HG03045 (cell line): ENCODE data around the gene KCNQ5.

ENCODE experiments used
- ATAC-seq: cut with Tn5 transposase; IDR thresholded peaks from one replicate; pipeline ENCODE4 v1.9.1; 2021; ENCODE audit warnings: mild to moderate bottlenecking, moderate library complexity; ENCODE audit not compliant: unreplicated experiment

Gene KCNQ5

DNA sequence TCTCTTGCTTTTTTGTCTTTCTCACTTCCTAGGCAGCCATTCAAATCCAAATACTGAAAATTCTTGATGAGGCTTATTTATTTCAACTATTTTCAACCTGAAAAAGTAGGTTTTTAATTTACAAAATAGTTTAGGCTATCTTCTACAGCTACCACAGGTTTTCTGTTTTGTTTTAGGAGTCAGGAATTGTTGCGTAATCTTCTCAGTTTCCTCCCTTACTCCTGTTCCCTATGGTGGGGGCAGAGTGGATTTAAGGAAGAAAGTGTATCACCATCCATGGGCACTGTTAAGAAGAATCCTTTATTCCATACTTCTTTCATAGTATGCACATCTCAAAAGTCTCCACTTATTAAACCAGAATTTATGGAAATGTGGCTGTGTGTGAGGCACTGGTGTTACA lies 421.0 kb downstream of the KCNQ5 start:
- no peak for ATAC-seq

DNA sequence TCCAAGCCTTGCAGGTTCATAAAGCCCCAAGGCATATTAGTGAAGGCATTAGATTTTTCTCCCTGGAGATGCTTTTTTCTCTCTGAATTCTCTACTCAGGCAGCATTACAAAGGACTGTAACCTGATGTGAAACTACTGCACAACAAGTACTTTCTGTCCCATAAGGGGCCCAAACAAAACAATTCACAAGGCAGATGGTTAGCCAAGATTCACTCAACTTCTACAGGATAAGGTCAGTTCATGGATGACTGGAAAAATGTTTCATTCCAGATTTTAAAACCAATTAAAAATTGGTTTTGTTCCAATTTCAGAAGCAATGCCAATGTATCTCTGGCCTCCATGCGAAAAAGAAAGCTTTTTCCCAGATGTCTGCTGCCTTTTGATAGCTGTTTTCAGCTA lies 421.6 kb downstream of the KCNQ5 start:
- ATAC-seq, result no peak

DNA sequence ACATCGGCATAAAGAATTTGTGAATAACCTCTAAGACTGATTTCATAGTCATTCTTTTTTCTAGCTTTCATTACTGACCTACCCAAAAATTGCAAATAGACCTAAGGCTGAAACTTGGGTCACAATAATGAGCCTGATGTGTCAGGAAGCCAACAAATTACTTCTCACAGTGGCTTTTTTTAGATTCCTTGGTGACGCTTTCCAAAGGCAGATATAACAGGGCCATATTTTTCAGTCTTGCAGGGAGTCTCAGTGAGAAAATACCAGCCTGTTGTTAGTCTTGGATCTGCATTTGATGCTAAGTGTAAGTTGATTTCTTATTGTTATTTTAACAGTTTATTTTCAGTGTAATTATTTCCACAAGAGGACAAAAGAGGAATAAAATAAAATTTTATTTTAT lies 423.7 kb downstream of the KCNQ5 start:
- ATAC-seq, result no peak

DNA sequence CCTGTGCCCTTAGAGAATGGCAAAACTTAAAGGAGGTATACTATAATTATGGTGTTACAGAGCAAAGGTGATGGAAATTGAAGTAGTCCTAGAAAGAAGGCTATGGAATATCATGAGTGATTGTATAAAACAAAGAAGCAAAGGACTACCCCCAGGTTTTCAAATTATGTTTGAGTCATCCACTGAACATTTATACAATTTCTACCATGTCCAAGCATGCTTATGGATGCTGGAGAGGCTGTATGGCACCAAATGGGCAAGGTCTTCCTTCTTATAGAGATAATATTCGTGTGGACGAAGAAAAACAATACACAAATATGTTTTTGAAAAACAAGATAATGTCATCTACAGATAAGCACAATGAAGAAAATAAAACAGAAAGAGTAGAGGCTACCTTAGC lies 425.9 kb downstream of the KCNQ5 start:
- no peak for ATAC-seq

DNA sequence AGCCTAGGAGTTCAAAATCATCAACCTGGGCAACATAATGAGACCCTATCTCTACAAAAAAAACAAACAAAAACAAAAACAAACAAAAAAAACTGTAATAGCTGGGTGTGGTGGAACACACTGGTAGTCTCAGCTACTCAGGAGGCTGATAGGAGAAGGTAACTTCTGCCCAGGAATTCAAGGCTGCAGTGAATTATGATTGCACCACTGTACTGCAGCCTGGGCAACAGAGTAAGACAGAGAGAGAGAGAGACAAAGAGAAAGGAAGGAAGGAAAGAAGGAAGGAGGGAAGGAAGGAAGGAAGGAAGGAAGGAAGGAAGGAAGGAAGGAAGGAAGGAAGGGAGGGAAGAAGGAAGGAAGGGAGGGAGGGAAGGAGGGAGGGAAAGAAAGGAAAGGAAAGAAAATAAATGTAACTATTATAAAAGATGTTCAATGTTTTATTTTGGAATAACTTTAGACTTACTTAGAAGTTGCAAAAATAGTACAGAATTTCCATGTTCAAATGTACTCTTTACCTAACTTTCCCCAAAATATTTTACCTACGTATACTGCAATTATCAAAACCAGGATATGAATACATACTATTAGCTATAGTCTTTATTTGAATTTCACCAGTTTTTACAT lies 428.2 kb downstream of the KCNQ5 start:
- no peak for ATAC-seq

DNA sequence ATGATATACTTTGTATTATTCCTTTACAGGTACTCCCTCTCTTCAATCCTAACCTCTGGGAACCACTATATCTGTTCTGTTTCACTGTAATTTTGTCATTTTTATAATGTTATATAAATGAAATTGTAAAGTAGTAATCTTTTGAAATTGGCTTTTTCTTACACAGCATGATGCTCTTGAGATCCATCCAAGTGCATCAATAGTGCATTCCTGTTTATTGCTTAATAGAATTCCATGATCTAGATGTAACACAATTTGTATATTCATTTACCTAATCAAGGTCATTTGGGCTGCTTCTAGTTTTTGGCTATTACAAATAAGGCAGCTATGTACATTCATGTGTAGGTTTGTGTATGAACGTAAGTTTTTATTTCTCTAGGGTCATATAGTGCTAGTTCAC lies 428.8 kb downstream of the KCNQ5 start:
- no peak for ATAC-seq

DNA sequence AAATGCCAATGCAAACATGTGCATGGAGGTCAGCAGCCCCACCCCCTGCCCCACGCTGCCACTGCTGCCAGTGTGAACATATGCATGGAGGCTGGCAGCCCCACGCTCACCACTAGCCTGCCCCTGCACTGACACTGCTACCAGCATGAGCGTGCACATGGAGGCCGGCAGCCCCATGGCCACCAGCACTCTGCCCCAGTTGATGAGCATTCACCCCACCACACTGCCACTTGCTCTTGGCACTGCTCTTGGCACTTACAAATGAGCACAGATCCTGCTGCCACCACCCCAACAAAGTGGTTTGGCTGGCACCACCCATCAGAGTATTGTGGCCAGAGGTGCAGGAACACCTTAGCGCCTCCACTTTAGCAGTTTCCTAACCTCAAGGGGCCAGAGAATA lies 429.3 kb downstream of the KCNQ5 start:
- ATAC-seq, result no peak

DNA sequence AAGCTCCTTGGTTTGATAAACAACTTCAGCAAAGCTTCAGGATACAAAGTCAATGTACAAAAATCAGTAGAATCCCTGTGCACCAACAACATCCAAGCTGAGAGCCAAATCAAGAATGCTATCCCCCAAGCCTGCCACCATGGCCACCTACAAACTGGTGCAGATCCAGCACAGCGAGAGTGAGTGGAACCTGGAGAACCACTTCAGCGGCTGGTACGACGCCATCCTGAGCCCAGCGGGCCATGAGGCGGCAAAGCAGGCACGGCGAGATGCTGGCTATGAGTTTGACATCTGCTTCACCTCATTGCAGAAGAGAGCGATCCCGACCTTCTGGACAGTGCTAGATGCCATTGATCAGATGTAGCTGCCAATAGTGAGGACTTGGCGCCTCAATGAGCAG lies 433.1 kb downstream of the KCNQ5 start:
- no peak for ATAC-seq

DNA sequence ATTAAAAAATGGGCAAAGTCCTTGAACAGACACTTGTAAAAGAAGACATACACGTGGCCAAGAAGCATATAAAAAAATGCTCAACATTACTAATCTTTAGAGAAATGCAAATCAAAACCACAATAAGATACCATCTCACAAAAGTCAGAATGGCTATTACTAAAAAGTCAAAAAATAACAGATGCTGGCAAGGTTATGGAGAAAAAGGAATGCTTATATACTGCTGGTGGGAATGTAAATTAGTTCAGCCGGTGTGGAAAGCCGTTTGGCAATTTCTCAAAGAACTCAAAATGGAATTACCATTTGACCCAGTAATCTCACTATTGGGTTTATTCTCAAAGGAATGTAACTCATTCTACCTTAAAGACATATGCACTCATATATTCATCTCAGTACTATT lies 436.9 kb downstream of the KCNQ5 start:
- no peak for ATAC-seq

DNA sequence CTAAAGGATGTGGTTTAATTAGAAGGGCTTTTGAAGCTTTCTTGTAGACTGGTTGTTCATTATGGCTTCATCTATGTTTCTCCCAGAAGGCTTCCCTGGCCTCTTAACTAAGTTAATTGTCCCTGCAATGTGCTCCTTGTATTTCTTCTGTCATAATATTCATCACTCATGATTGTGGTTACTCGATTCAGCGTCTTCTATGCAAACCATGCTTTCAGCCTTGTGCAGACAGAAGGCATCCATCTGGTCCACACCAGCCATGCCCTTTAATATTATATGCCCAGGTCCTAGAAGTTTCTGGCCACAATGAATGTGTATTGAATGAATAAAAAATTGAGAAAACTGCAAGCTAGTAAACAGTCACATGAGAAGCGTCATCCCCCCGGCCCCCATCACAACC lies 440.3 kb downstream of the KCNQ5 start:
- no peak for ATAC-seq

DNA sequence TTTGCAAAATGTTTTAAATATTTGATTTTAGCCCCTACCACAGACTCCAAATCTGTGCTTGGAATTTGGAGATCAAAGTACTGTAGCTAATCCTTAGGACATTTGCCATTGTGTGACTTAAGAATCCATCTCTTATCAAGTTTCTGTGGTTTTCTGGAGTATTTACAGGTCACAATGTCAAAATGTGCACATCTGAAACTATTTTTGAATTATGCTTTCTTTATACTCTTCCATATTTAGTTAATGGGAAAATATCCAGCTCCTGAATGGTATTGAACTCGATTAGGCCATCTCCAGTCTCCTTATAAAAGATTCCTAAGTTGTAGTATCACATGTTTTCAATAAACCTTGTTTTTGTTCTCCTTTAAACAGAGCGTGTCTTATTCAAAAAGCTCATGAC lies 441.0 kb downstream of the KCNQ5 start:
- ATAC-seq, result no peak

DNA sequence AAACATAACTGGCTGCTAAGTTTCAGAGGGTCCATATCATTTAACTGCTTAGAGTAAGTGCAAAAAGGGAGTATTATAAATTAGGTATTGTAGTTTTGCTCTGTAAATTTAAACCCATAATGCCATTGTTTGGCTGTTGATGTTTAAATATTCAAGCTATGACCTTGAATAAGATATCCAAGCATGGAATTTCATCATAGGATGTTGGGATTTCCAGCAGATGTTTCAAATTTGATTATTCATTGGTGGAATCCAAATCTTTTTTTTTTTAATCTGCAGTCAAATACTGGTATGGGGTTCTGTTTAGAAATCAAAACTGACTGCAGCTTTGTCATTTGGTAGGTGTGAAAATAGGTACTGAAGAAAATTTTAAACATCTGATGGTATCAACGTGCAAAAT lies 442.4 kb downstream of the KCNQ5 start:
- ATAC-seq, result no peak

DNA sequence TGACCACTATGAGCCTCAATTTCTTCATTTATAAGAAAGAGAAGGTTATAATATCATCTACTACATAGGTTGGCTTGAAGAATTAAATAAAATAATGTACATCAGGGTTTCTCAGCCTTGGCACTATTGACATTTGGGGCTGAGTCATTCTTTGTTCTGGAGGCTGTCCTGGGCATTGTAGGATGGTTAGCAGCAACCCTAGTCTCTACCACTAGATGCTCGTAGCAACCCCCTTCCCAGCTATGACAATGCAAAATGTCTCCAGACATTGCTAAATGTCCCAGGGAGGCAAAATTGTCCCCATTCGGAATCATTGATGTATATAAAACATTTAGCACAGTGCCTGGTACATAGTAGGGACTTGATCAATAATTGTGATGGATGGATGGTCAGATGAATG lies 451.4 kb downstream of the KCNQ5 start:
- no peak for ATAC-seq

DNA sequence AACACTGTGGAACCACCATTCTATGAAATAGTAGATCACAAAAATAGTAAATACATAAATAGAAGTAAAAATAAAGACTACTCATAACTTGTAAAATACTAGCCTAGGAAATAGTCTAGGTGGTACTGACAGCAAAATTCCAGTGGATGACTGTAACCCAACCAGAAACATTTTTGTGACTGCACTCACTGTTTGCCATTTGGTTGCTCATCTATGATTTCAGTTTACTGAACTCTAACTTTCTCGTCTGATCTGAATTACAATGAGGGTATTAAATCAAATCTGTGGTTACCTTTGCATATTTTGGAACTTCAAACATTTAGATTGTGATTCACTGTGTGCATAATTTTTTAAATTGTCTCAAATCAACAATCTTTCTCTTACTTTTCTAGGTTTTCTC lies 452.3 kb downstream of the KCNQ5 start:
- ATAC-seq, result no peak

DNA sequence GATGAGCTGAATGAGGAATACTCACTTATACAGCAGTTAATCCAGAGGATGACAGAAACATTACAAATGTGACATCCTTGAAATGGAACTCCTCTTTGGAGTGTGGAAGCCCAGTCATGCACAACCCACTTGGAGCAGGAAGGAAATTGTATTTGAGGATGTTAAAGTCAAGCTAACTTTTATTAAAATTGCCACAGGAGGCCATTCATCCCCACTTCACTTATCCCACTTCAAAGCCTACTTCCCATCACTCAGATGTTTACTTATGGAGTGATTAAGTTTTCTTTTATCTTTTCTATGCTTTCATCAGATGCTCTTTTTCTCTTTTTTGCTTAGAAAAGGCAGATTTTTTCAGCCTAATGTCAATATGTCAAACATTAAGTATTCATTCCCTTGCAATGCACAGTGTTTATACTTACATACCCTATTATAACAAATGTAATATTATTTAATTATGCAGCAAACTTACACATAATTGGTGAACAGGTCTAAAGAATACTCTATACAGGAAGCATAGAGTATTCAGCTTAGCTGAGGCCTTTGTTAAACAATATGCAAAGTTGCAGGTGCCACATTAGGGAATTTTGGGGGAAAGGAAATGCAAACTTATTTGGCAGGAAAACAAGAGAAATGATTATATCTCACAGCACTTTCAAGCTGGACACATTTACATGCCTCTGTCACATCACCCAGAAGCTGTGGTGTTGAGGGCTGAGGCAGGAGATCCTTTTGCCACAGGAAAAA lies 454.5 kb downstream of the KCNQ5 start:
- ATAC-seq, result no peak

DNA sequence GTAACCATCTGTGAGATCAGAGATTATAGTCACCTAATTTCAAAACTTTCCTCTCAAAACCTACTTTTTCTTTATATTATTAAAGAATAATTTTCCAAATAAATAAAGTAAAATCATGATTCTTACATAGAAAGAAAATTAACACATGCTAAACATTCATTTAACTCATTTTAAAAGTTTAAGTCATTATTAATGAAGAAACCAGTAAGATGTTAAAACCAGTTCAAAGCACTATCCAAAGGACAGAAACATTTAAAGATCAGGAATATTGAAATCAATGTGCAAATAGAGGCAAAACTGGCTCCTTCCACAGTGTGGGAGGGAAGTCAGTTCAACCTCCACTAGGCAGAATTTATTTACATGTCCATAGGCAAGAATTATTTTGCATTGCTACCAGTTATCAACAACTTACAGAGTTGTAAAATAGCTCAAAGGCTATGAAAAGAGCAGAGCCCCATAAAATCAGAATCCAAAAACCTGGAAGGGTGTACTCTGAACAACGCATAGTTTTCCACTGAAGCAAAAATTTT lies 456.5 kb downstream of the KCNQ5 start:
- ATAC-seq, result no peak

DNA sequence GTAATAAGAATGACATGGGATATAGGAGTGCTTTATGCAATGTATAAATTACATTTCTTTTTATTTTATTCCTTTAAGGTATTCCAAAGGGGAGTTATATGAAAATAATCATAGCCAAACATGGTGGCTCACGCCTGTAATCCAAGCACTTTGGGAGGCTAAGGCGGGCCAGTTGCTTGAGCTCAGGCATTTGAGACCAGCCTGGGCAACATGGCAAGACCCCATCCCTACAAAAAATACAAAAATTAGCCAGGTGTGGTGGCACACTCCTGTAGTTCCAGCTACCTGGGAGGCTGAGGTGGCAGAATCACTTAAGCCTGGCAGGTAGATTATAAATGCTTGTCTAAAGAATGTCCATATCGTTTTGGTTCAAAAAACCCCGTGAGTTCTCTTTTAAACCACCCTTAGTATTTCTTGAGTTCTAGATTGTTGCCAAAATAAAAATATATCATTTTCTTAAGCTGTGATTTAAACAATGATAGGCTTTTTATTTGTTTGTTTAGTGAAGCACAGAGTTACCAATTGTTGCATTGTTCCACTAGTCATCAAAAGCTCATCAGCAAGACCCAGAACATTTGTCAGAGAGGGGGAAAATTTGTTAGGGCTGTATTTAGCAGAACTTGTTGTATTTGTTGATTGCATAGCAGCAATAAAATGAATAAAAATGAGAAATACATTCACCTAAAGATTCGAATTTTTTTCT lies 457.2 kb downstream of the KCNQ5 start:
- ATAC-seq, result no peak

DNA sequence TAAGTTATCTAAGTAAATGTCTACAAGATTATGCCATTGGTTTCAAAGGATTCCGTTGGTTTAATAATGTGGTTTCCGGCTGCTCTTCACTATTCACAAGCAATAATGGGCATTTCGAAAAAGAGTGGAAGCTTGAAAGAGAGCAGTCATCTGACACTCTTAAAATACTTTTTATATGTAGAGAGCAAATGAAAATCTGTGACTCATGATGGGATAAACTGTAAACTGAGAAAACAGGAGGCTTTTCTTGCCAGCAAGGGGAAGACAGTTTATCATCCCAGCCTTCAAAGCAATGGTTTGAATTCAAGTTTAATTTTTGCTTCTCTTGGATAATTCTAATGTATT lies 457.7 kb downstream of the KCNQ5 start:
- ATAC-seq, result no peak

DNA sequence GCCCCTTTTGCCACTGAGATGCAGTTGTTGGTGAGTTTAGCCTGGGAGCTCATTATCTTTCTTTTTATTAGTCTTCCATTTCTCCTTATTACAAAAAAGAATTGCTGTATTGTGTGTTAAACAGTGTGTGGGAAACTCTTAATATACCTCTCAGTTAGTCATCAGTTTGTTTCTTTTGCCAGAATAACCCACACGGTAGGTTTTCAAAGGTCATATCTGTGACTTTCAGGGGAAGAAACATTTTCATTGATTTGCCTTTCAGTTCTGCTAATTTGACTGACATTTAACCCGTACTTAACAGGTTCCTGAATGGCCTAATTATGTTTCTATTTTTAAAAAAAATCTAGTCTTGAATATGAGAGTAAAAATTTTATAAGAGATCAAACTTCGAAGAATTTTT lies 458.1 kb downstream of the KCNQ5 start:
- ATAC-seq, result no peak

DNA sequence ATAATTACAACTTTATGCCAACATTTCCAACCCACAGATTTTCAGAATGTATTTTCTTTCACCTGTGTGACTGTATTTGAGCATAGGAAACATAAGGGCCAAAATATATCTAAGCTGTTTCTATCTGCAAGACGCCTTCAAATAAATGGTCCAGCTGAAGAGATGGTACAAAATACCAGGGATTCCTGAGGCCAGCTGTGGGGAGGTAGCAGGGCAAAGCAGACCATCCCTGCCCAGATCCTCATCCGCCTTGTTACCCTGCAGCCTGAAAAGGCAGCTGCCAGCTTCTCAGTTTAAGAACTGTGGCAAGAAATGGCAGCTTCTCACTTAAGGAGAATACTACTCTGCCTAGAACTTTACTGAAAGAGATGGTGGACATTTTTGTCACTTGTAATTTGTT lies 460.1 kb downstream of the KCNQ5 start:
- no peak for ATAC-seq

DNA sequence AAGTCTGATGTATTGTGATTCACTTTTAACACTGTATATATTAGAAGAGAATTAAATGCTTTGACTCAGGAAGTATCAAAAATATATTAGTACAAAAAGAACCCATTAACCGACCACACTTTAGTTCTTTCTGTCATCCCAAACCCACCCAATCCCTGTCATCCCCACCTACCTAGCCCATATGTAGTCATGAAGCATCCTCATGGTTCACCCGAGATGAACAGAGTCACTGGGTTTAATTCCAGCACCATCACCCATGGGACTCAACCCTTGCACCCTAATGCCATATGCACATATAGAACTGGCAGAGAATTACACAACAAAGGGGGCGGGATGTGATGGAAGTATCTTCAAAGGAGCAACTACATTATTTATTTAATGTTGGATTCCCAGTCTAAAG lies 462.0 kb downstream of the KCNQ5 start:
- no peak for ATAC-seq

DNA sequence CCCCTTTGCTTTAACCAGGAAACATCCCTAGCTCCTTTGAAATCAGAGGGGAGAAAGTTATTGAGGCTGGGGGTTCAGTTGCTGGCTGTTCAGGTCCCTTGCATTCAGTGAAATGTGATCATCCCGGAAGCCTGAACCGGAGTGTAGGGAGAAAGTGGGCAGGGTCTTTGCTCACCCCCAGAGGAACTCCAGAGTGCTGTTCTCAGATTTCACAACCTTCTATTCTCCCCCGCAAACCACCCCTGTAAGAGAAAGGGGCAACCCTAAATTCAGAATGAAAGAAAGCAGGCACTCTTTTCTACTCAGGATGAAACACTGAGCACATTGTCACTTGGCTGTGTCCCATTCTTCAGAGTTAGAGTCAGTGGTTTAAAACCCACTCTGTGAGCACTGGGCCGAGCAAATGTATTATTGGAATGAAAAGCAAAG lies 463.6 kb downstream of the KCNQ5 start:
- no peak for ATAC-seq
